Right lobe of liver (tissue), 6 donors: ENCODE data around the gene PIGT. TPM values are rescaled to one million over a fixed set of nuclear protein-coding genes. Genes with fewer than 3 reads are reported as not detected.

Source experiments
- ATAC-seq, 4 donors: fragments of 200-7000 bp; cut with Tn5 transposase; one replicate each; pipeline ENCODE4 v1.9.1; 2020; ENCODE audit warnings: mild to moderate bottlenecking in 4 of 4, moderate library complexity in 4 of 4
- DNase-seq, 3 donors: peaks; one replicate each; pipeline ENCODE4 v3.0.0-alpha.2; 2020
- H3K27ac ChIP-seq, 3 donors: fragments of 200-600 bp; one replicate each; pipeline ENCODE4 v1.8.0; 2022
- H3K27me3 ChIP-seq, 2 donors: fragments of 200-600 bp; one replicate each; pipeline ENCODE4 v1.8.0; 2022
- H3K36me3 ChIP-seq, 4 donors: fragments of 200-600 bp; sonication (generic) in 1 of 4; one replicate each; pipeline versions ENCODE4 v1.5.1 to v1.8.0; 2017 to 2022; ENCODE audit warnings: control low read depth in 1 of 4
- H3K4me1 ChIP-seq, 4 donors: fragments of 200-600 bp; sonication (generic) in 1 of 4; one replicate each; pipeline versions ENCODE4 v1.5.1 to v1.8.0; 2017 to 2022; ENCODE audit warnings: control low read depth in 1 of 4
- H3K4me3 ChIP-seq, 3 donors: fragments of 200-600 bp; one replicate each; pipeline ENCODE4 v1.8.0; 2022
- H3K9me3 ChIP-seq, 4 donors: fragments of 200-600 bp; sonication (generic) in 1 of 4; one replicate each; pipeline versions ENCODE4 v1.5.1 to v1.8.0; 2017 to 2022; ENCODE audit warnings: control low read depth in 1 of 4
- POLR2A ChIP-seq: fragments of 450-650 bp; IDR thresholded peaks from one replicate; pipeline ENCODE4 v1.6.1; 2017; ENCODE audit warnings: antibody characterized with exemption, mild to moderate bottlenecking
- WGBS: methylation state at CpG from one replicate; pipeline ENCODE4 v1.1.6; 2018; ENCODE audit warnings: low coverage, low lambda C conversion rate; ENCODE audit not compliant: insufficient coverage; ENCODE audit errors: missing lambda C conversion rate; 5-methylcytosine and 5-hydroxymethylcytosine counted together
- intact Hi-C, 2 donors: fragments of 100-400 bp; cut with DNase I; formaldehyde crosslinking; loops; one replicate each; pipeline versions ENCODE4 v1.11.2 to v1.14.1; 2022
- total RNA-seq, 6 experiments: library from RNA; depleted of rRNA in 2 of 6; stranded (reverse); fragments of >200 nt in 2 of 6; fragmentation: NEBNext Ultra II Directional in 3 of 6; extraction: Animal tissue kit (Norgen Biotek cat#: 25700) in 3 of 6; gene quantifications; one replicate each; pipeline versions ENCODE4 v1.1.0 to v1.2.4, GENCODE V29; 2016 to 2023
- TF ChIP-seq, protein P1 (sequence below), 4 donors: fragments of 200-600 bp in 3 of 4; fragments of 450-650 bp in 1 of 4; IDR thresholded peaks; one replicate each; pipeline versions ENCODE4 v1.5.1 to v1.8.0; 2016 to 2022; ENCODE audit warnings: antibody characterized with exemption in 4 of 4, mild to moderate bottlenecking in 2 of 4
- donor health status: DM: no; HTN: yes; CAD: no.
- donor health status: DM: no; HTN: no; CAD: no.
- donor health status: DM: no; HTN: no; CAD: no.
- donor health status: DM: no; HTN: yes; CAD: no.
- donor health status: DM: no; HTN: yes; CAD: no.

PIGT gene
- total RNA-seq, 6 experiments from 2014 or later: 35.7 to 58.4 (median 40.5) TPM

DNA sequence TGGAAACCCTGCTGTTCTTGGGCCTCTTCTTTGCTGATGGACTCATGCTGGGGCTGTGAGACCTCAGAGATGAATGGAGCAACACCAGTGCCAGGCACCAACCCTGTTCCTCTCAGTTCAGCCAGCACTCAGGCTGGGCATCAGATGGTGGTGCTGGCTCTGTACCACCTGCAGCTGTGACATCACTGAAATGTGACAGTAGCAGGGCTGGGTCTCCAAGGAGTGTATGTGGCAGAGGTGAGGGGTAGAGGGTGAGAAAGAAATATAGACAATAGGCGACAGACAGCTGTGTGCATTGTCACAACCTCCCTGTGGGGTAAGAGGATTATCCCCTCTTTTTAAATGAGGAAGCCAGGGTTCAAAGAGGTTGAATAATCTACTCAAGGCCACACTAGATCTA, 37.8 kb upstream of the PIGT start, which contains the start of gene TP53TG5:
Gene TP53TG5 (minus strand): TSS at position 135 of the 400 bp plus-strand sequence. CDS start 89 bp downstream, at position 46.
- Histone ChIP-seq H3K4me3 (no peak within 1 kb of the TSS), H3K27me3 (no peaks in the 10 kb centered on the region), H3K4me1 (peaks cover 0 to 3% (median 1%) of the 10 kb centered on the region in 4 donors), H3K9me3 (no peaks in the 10 kb centered on the region), H3K27ac (no peak within 1 kb of the TSS), H3K36me3 (no peaks in the 10 kb centered on the region)
- ATAC-seq (no peak), DNase-seq (no peak)
- no CpG with 5 or more reads among the region's 1 CpG for WGBS
- TF ChIP-seq, protein P1, sequence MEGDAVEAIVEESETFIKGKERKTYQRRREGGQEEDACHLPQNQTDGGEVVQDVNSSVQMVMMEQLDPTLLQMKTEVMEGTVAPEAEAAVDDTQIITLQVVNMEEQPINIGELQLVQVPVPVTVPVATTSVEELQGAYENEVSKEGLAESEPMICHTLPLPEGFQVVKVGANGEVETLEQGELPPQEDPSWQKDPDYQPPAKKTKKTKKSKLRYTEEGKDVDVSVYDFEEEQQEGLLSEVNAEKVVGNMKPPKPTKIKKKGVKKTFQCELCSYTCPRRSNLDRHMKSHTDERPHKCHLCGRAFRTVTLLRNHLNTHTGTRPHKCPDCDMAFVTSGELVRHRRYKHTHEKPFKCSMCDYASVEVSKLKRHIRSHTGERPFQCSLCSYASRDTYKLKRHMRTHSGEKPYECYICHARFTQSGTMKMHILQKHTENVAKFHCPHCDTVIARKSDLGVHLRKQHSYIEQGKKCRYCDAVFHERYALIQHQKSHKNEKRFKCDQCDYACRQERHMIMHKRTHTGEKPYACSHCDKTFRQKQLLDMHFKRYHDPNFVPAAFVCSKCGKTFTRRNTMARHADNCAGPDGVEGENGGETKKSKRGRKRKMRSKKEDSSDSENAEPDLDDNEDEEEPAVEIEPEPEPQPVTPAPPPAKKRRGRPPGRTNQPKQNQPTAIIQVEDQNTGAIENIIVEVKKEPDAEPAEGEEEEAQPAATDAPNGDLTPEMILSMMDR (IDR thresholded peaks at IDR 0.05): no peak
- TF ChIP-seq POLR2A: no peak
- intact Hi-C loops: loop anchor here (10.0 kb wide), 2 partner anchors 47 to 67 kb away; no protein-coding TSS in a partner anchor

GRCh38 chr20:45387274-45387673, 28.7 kb upstream of the PIGT start:
- Histone ChIP-seq H3K27me3 (no peaks in the 10 kb centered on the region), H3K4me3 (no peak overlapping the region), H3K9me3 (no peaks in the 10 kb centered on the region), H3K27ac (no peak overlapping the region), H3K4me1 (no peaks in the 10 kb centered on the region), H3K36me3 (no peaks in the 10 kb centered on the region)
- TF ChIP-seq POLR2A: no peak
- TF ChIP-seq, protein P1 (IDR thresholded peaks at IDR 0.05): no peak
- 80% methylated on average over 1 of the region's 1 CpG for WGBS
- ATAC-seq (no peak), DNase-seq (no peak)
- intact Hi-C loops: no loop called here

DNA sequence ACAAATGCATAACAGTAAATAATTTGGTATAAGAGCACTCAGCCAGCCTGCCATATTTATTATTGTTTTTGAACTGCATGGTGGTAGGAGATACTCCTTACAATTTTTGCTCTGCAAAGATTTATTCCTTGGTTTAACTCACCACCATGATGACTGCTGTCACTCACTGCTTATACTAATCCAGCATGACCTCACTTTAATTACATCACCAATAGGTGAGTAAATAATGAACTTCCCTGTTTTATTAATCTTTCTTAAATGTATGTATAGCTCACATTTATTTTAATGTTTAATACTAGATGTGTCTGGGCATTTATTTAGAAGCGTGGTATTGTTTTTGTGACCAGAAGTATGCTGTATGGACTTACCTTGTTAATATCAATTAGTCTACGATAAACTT, 25.0 kb upstream of the PIGT start:
- 81% methylated on average over 2 of the region's 2 CpGs for WGBS
- no peaks in the 10 kb centered on the region for H3K9me3 ChIP-seq
- no peak for TF ChIP-seq POLR2A
- TF ChIP-seq, protein P1 (IDR thresholded peaks at IDR 0.05): no peak
- no peak overlapping the region for H3K27ac ChIP-seq
- no peak for DNase-seq
- no peaks in the 10 kb centered on the region for H3K36me3 ChIP-seq
- H3K4me3 ChIP-seq: no peak overlapping the region
- H3K4me1 ChIP-seq: no peaks in the 10 kb centered on the region
- H3K27me3 ChIP-seq: no peaks in the 10 kb centered on the region
- no peak for ATAC-seq
- intact Hi-C loops: no loop called here

GRCh38 chr20:45391559-45391958, 24.4 kb upstream of the PIGT start:
- no peaks in the 10 kb centered on the region for H3K4me1 ChIP-seq
- H3K36me3 ChIP-seq: no peaks in the 10 kb centered on the region
- intact Hi-C loops: no loop called here
- WGBS: 60% methylated on average over 2 of the region's 2 CpGs
- no peak overlapping the region for H3K27ac ChIP-seq
- no peak for TF ChIP-seq POLR2A
- TF ChIP-seq, protein P1 (IDR thresholded peaks at IDR 0.05): no peak
- H3K27me3 ChIP-seq: no peaks in the 10 kb centered on the region
- DNase-seq (no peak), ATAC-seq (no peak)
- no peaks in the 10 kb centered on the region for H3K9me3 ChIP-seq
- no peak overlapping the region for H3K4me3 ChIP-seq

GRCh38 chr20:45392733-45393132, 23.2 kb upstream of the PIGT start:
- H3K27me3 ChIP-seq: no peaks in the 10 kb centered on the region
- intact Hi-C loops: no loop called here
- no peaks in the 10 kb centered on the region for H3K36me3 ChIP-seq
- no peak for DNase-seq
- TF ChIP-seq, protein P1 (IDR thresholded peaks at IDR 0.05): no peak
- no peak for TF ChIP-seq POLR2A
- ATAC-seq: no peak
- 67% methylated on average over 3 of the region's 3 CpGs for WGBS
- no peaks in the 10 kb centered on the region for H3K4me1 ChIP-seq
- no peaks in the 10 kb centered on the region for H3K9me3 ChIP-seq
- H3K27ac ChIP-seq: no peak overlapping the region
- H3K4me3 ChIP-seq: no peak overlapping the region
